ENCODE measurements around the gene CD300A.
A peak's percentile ranks its signal among the peaks of the same experiment; 100 is the strongest.

CD300A gene

GRCh38 chr17:74441537-74441936 lies 24.9 kb upstream of the CD300A start:
- DNase-seq: no peak

DNA sequence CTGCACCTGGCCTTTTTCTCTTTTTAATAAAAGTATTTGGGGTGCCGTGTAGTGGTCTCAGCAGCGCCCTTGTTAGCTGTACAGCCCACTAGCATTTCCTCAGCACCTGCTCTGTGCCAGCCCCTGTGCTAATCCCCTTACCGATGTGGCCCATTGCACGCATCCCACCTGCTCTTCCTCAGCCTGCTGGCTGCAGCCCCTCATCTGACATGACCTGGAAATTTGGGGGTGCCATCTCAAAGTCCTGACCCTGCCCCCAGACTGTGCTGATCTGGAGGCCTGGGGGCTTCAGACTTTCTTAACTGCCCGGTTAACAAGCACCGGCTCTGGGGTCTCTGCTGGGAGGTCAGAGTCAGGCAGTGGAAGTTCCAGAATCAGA lies 24.2 kb upstream of the CD300A start:
- DNase-seq: no peak

- DNase-seq: peak; percentile 83 to 84
Observed at GRCh38 chr17:74442670-74443515, 23.5 kb upstream of the CD300A start.

GRCh38 chr17:74443516-74444296 lies 22.7 kb upstream of the CD300A start:
- no peak for DNase-seq

- no peak for DNase-seq
Observed at GRCh38 chr17:74444406-74444805, 22.0 kb upstream of the CD300A start.

DNA sequence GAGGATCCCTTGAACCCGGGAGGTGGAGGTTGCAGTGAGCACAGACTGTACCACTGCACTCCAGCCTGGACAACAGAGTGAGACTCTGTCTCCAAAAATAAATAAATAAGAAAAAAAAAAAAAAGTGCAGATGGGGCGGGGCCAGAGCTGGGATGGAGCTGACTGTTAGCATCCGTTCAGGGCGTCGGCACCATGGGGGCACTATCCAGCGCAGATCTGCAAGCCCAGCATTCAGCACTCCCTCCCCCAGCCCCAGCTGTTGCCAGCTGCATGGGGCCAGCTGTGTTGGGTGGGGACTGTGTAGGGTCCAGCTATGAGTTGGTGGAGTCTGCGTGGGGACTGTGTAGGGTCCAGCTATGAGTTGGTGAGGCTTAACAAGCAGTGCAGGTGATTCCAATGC lies 21.3 kb upstream of the CD300A start:
- no peak for DNase-seq

DNA sequence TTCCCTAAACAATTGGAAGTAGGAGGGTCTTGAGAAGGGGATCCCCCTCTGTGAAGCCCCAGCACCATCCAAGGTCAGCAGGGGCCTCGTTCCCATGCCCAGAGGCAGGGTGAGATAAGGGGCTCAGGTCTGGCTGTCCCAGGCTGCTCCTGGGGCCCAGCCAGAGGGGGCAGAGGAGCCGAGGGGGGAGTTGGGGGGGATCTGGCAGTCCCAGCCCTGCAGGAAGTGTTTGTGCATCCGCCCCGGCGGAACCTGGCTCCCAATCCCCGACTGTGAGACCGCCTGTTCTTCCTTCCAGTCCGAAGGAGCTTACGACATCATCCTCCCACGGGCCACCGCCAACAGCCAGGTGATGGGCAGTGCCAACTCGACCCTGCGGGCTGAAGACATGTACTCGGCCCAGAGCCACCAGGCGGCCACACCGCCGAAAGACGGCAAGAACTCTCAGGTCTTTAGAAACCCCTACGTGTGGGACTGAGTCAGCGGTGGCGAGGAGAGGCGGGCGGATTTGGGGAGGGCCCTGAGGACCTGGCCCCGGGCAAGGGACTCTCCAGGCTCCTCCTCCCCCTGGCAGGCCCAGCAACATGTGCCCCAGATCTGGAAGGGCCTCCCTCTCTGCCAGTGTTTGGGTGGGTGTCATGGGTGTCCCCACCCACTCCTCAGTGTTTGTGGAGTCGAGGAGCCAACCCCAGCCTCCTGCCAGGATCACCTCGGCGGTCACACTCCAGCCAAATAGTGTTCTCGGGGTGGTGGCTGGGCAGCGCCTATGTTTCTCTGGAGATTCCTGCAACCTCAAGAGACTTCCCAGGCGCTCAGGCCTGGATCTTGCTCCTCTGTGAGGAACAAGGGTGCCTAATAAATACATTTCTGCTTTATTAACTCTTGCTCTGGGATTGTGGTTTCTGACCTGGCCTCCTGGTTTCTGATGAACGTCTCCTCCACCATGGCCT lies 19.6 kb upstream of the CD300A start:
- no peak for DNase-seq

DNA sequence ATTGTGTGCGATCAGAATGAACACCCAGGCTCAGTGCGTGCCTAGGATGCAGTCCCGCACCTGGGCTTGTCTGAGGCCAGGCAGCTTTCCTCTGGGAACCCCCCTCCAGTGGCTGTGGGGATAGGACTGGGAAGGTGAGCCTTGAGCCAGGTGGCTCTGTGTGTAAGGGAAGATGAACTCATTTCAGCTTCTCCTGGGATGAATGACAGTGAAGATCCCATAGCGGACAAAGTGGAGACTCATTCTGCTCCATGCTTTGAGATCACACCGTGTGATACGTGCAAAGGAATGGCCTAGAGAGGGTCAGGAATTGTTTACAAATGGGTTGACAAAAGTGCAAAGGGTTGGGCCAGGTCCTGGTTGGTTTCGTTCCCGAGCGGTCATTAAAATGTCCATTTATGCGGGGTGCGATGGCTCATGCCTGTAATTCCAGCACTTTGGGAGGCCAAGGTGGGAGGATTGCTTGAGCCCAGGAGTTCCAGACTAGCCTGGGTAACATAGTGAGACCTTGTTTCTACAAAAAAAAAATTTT lies 18.7 kb upstream of the CD300A start:
- DNase-seq: no peak

DNA sequence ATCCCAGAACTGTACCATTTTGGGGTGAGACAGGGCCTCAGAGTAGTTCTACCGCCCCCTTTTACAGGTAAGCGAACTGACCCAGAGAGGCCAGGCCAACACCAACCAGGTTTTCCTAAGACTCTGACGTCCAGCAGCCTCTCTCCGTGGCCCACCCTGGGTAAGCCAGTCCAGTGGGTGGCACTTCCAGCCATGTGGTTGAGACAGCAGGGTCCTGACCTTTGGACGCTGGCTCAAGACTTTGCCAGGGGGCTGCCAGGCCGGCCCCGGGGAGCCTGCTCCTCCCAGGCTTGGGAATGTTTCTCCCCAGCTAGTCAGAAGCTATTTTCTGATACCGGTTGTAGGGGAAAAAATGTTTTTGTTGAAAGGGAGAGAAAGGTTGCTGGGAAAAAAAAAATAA lies 17.7 kb upstream of the CD300A start:
- DNase-seq: no peak

GRCh38 chr17:74449306-74449705 lies 17.1 kb upstream of the CD300A start:
- DNase-seq: no peak

DNA sequence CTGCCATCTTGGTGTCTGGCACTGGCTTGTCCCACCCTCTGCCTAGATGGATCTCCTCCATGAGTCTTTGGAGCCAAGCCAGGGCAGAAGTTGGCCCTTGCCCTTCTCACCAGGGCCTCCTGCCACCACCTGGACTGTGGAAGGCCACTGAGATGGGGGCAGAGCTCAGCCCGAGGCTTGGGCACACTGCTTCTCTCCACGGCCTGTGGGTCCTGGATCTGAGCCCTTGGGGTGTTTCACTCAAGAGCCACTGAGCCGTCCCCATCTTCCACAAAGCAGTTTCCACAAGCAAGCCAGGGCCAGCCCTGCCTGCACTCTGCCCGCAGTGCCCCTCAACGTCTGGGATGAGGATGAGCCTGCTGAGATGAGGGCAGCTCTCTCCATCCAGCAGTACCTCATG lies 16.7 kb upstream of the CD300A start:
- DNase-seq: no peak

- DNase-seq: no peak
Observed at GRCh38 chr17:74450231-74450630, 16.2 kb upstream of the CD300A start.

DNA sequence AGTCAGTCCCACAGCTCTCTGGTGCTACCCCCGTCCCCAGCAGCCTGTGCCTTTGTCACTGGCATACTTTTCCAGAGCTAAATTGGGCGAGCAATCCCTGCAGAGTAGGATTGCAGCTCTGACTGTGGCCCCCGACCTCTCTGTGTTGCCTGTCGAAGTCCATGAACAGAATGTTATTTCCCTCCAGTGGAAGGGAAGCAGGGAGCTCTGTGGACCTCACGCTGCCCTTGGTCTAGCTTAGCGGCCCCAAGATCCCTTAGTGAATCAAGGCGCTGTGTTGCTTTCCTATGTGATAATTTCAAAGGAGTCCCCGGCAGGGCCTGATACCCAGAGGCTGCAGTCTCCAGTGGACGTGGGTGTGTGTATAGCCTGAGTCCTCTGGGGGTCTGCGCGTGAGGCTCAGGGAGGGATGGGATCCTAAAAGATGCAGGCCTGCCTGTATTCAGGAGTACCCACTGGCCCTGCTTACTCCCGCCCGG lies 15.5 kb upstream of the CD300A start:
- DNase-seq: no peak

DNA sequence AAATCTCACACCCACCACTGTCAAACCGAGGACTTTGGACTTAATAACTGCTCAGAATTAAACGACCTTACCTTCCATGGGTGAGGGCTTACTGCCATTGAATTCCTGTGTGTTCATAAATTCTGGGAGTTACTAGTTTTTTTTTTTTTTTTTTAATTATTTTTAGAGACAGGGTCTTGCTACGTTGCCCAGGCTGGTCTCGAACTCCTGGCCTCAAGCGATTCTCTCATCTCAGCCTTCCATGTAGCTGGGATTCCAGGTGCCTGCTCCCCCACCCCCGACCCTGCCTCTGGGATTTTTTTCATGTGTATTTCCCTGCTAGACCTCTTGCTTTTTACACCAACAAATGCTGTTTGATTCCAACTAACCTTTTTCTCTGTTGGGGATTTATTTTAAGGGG lies 14.9 kb upstream of the CD300A start:
- DNase-seq: no peak

DNA sequence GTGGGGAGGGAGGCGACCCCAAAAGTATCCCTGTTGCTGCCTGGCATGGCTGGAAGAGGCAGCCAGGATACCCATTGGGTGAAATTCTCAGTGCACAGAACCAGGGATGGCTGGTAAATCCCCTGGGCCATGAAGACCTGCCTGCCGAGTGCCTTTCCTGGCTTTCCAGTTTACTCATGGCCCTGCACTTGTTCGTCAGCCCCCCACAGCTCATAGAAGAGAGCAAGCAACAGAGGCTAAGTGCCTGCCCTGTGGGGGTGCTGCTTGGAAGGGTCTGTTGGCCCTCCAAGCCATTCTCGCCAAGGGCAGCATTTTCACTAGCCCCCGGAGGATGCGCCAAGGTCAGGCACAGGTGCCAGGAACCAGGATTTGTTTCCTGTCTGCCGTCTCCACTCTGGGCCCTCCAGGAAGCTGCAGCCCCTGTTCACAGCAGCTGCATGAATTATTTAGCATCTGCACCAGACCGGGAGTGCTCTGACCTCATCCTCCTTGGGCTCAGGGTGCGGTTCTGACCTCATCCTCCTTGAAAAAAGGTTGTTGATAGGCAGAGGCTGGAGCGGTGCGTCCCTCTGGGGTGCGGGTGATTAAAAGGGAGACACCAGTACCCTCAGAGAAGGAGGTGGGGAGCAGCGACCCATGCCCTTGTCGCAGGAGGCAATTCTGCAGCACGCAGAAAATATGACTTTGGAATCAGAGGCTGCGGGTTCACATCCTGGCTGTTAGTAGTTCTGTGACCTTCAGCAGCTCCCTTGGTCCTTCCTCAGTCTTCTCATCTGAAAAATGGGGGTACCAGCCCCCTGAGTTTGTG lies 14.2 kb upstream of the CD300A start:
- no peak for DNase-seq

DNA sequence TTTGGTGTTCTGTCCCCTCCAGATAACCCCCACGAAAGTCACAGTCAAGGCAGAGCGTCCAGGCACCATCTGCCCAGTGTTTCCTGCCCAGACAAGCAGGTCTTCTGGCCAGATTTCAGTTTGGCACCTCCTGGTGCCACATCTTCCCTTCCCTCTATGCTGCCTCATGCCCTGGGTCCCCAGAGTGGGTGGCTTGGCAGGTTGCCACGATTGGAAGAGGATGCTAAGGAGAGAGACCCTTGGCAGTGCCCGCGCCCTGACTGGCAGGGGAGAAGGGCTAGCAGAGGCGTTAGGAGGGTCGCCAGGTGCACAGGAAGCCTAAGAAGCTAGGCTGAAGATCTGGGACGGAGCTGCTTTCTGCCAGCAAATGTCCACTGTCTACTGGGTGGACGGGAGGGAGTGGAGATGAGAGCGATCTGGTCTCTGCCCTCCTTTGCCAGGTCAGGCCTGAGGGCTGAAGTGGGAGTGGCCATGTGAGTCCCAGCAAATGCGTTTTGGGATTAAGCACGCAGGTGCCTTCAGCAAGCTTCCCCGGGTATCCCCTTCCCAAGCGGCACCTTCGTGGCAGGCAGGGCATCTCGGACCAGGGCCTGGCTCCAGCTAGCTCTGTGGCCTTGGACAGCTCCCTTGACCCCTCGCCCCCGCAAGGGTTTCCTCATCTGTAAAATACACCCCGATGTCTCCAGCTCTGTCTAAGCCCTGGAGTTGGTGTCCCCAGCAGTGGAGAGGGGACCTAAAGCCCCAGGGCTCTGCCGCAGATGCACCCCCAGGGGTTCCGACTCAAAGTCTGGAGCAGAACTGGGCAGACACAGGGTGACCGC lies 13.4 kb upstream of the CD300A start:
- DNase-seq: no peak

DNA sequence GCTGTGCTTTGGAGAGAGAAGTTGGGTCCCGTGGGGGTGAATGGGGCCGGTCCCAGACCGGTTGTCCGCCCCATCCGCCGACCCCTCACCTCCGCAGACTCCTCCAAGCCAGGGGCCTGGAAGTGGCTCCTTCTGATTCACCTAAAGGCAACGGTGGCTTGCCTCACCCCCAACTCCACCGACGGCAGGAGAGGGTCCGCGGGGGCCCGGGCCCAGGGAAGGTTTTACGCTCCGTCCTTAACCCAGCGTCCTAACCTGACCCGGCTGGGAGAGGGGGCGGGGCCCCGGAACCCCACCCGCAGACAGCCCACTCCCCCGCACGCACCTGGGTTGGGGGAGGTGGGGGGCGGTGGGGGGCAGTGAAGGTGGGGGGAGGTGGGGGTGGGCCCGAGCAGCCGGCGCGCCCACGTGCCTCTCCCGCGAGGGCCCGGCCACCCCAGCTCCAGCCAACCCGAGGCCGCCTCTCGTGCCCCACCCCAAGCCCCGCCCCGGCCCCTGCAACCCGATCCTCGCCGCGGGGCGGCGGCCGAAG lies 12.7 kb upstream of the CD300A start:
- DNase-seq: peak in 1 of 2 experiments; percentile 84

GRCh38 chr17:74454197-74455024 lies 12.0 kb upstream of the CD300A start:
- peak in 1 of 2 experiments; percentile 76 for DNase-seq

GRCh38 chr17:74455025-74455545 lies 11.3 kb upstream of the CD300A start:
- no peak for DNase-seq

Data from AML-193 (cell line).